H1 (cell line): ENCODE measurements around the gene KIAA1328. TPM values are rescaled to one million over a fixed set of nuclear protein-coding genes. Genes with fewer than 3 reads are reported as not detected.

Experiments
- CTCF ChIA-PET: fragments of 300-600 bp; sonication (Branson Sonifier 250); formaldehyde crosslinking; loops from one replicate; lab custom pipeline; 2021; ENCODE audit not compliant: partially characterized antibody; lab: Charles Lee
- POLR2A ChIA-PET: fragments of 300-600 bp; sonication (Branson Sonifier 250); formaldehyde crosslinking; loops from one replicate; lab custom pipeline; 2021; ENCODE audit warnings: inconsistent platforms; ENCODE audit not compliant: partially characterized antibody; lab: Charles Lee
- DNase-seq, 2 experiments: peaks; one replicate each; pipeline versions ENCODE4 v3.0.0 to v3.0.0-alpha.2; 2010 to 2022; ENCODE audit warnings: low spot score in 2 of 2, low read depth in 1 of 2, mixed read lengths in 1 of 2
- FAIRE-seq: peaks from 2 replicates; lab custom pipeline; 2011; peaks lifted over from hg19 to GRCh38; lab: Jason Lieb, UNC
- H2AFZ ChIP-seq: 2 replicates; pipeline ENCODE4 v1.8.1; 2012; ENCODE audit warnings: low read length, inconsistent platforms
- H2AK5ac ChIP-seq: 2 replicates; pipeline ENCODE4 v1.6.1; 2013; ENCODE audit warnings: low read depth, low read length
- H2BK120ac ChIP-seq: replicated peaks from 2 replicates; pipeline ENCODE3; 2013; ENCODE audit warnings: low read depth, low read length, inconsistent platforms
- H2BK12ac ChIP-seq: 2 replicates; pipeline ENCODE4 v1.6.1; 2013; ENCODE audit warnings: low read depth, low read length
- H2BK15ac ChIP-seq: 2 replicates; pipeline ENCODE4 v1.6.1; 2013; ENCODE audit warnings: low read length
- H2BK20ac ChIP-seq: 2 replicates; pipeline ENCODE4 v1.6.1; 2013; ENCODE audit warnings: low read length
- H2BK5ac ChIP-seq: 2 replicates; pipeline ENCODE4 v1.6.1; 2013; ENCODE audit warnings: low read depth, low read length
- H3K14ac ChIP-seq: 2 replicates; pipeline ENCODE4 v1.6.1; 2013; ENCODE audit warnings: inconsistent platforms; ENCODE audit not compliant: insufficient read length
- H3K18ac ChIP-seq: 2 replicates; pipeline ENCODE4 v1.6.1; 2013; ENCODE audit warnings: low read length; ENCODE audit errors: extremely low read depth
- H3K23ac ChIP-seq: 2 replicates; pipeline ENCODE4 v1.6.1; 2013; ENCODE audit warnings: inconsistent platforms; ENCODE audit not compliant: insufficient read length
- H3K23me2 ChIP-seq: 2 replicates; pipeline ENCODE4 v1.6.1; 2013; ENCODE audit warnings: low read depth, low read length
- H3K27ac ChIP-seq: 2 replicates; pipeline ENCODE4 v1.6.1; 2011; ENCODE audit warnings: low read depth, low read length, inconsistent platforms
- H3K27me3 ChIP-seq, 4 experiments: replicated peaks in 1 of 4; 1 replicate in 1 of 4; 2 replicates in 3 of 4; pipeline versions ENCODE4 v1.6.1 to v1.8.1; 2011 to 2013; ENCODE audit warnings: low read length in 3 of 4, mild to moderate bottlenecking in 3 of 4, inconsistent platforms in 2 of 4, mixed read lengths in 2 of 4, moderate library complexity in 1 of 4; ENCODE audit not compliant: control insufficient read depth in 3 of 4, insufficient read depth in 3 of 4; ENCODE audit errors: extremely low read depth in 1 of 4
- H3K36me3 ChIP-seq, 4 experiments: 2 replicates each; pipeline versions ENCODE4 v1.6.1 to v1.8.1; 2011 to 2013; ENCODE audit warnings: mild to moderate bottlenecking in 4 of 4, low read length in 3 of 4, moderate library complexity in 2 of 4, control low read depth in 1 of 4, inconsistent platforms in 1 of 4; ENCODE audit not compliant: insufficient read depth in 4 of 4, control insufficient read depth in 2 of 4
- H3K4ac ChIP-seq: replicated peaks from 2 replicates; pipeline ENCODE3; 2013; ENCODE audit warnings: low read length, low read depth, mixed read lengths, inconsistent platforms; ENCODE audit not compliant: insufficient read length
- H3K4me1 ChIP-seq, 4 experiments: replicated peaks in 1 of 4; 1 replicate in 1 of 4; 2 replicates in 3 of 4; pipeline versions ENCODE4 v1.6.1 to v1.8.1; 2011 to 2013; ENCODE audit warnings: low read length in 3 of 4, inconsistent platforms in 2 of 4, mixed read lengths in 1 of 4; ENCODE audit not compliant: insufficient read depth in 4 of 4, control insufficient read depth in 3 of 4
- H3K4me2 ChIP-seq, 2 experiments: 2 replicates each; pipeline versions ENCODE4 v1.6.1 to v1.8.1; 2011 to 2013; ENCODE audit warnings: low read depth in 2 of 2, low read length in 2 of 2, control low read depth in 1 of 2, inconsistent platforms in 1 of 2, mild to moderate bottlenecking in 1 of 2; ENCODE audit not compliant: insufficient read depth in 1 of 2
- H3K4me3 ChIP-seq, 4 experiments: fragments of 200-600, 300-600 bp in 1 of 4; sonication (generic), shearing (Covaris generic), sonication (Bioruptor Twin) in 1 of 4; 2 replicates each; pipeline versions ENCODE4 v1.5.1 to v1.8.1; 2011 to 2016; ENCODE audit warnings: low read length in 4 of 4, low read depth in 3 of 4, control low read depth in 2 of 4, inconsistent platforms in 2 of 4, mild to moderate bottlenecking in 2 of 4, mixed read lengths in 1 of 4, moderate library complexity in 1 of 4; ENCODE audit not compliant: insufficient read depth in 2 of 4; ENCODE audit errors: extremely low read depth in 1 of 4
- H3K56ac ChIP-seq: replicated peaks from 2 replicates; pipeline ENCODE3; 2013; ENCODE audit warnings: low read depth, mild to moderate bottlenecking, mixed read lengths, low read length, inconsistent platforms; ENCODE audit not compliant: insufficient read length
- H3K79me1 ChIP-seq: 2 replicates; pipeline ENCODE4 v1.6.1; 2013; ENCODE audit warnings: low read depth, low read length, control low read depth
- H3K79me2 ChIP-seq, 2 experiments: 2 replicates each; pipeline versions ENCODE4 v1.6.1 to v1.8.1; 2012 to 2013; ENCODE audit warnings: low read length in 2 of 2, mild to moderate bottlenecking in 2 of 2, inconsistent platforms in 1 of 2; ENCODE audit not compliant: insufficient read depth in 2 of 2, control insufficient read depth in 1 of 2
- H3K9ac ChIP-seq, 4 experiments: replicated peaks in 1 of 4; 1 replicate in 1 of 4; 2 replicates in 3 of 4; pipeline versions ENCODE4 v1.6.1 to v1.8.1; 2011 to 2013; ENCODE audit warnings: low read depth in 3 of 4, low read length in 3 of 4, control low read depth in 2 of 4, mild to moderate bottlenecking in 2 of 4, moderate library complexity in 2 of 4, inconsistent platforms in 1 of 4; ENCODE audit errors: extremely low read depth in 1 of 4
- H3K9me3 ChIP-seq, 2 experiments: 2 replicates each; pipeline versions ENCODE4 v1.6.1 to v1.8.1; 2012 to 2013; ENCODE audit warnings: mild to moderate bottlenecking in 2 of 2, moderate library complexity in 2 of 2, control low read depth in 1 of 2, inconsistent platforms in 1 of 2, low read depth in 1 of 2, low read length in 1 of 2, mixed read lengths in 1 of 2; ENCODE audit not compliant: insufficient read depth in 2 of 2
- H4K20me1 ChIP-seq, 2 experiments: replicated peaks in 1 of 2; 2 replicates each; pipeline versions ENCODE3 to v1.8.1; 2011 to 2013; ENCODE audit warnings: inconsistent platforms in 2 of 2, low read length in 2 of 2, mild to moderate bottlenecking in 1 of 2; ENCODE audit not compliant: insufficient read depth in 2 of 2, control insufficient read depth in 1 of 2
- H4K5ac ChIP-seq: 2 replicates; pipeline ENCODE4 v1.6.1; 2013; ENCODE audit warnings: low read length, low read depth, mixed read lengths, inconsistent platforms; ENCODE audit not compliant: insufficient read length
- H4K8ac ChIP-seq: 2 replicates; pipeline ENCODE4 v1.8.0; 2013; ENCODE audit warnings: mild to moderate bottlenecking, moderate library complexity, low read length, inconsistent platforms; ENCODE audit not compliant: insufficient read depth; ENCODE audit errors: extremely low read depth
- H4K91ac ChIP-seq: replicated peaks from 2 replicates; pipeline ENCODE3; 2013; ENCODE audit warnings: low read length, mixed read lengths, inconsistent platforms; ENCODE audit not compliant: insufficient read length
- BRCA1 ChIP-seq: IDR thresholded peaks from 2 replicates; pipeline ENCODE4 v1.6.1; 2012; ENCODE audit warnings: low read depth, low read length, improper control_type of control experiment
- CHD1 ChIP-seq: IDR thresholded peaks from 2 replicates; pipeline ENCODE4 v1.6.1; 2012; ENCODE audit warnings: low read depth, low read length, improper control_type of control experiment
- CREB1 ChIP-seq: IDR thresholded peaks from 2 replicates; pipeline ENCODE4 v1.6.1; 2012; ENCODE audit warnings: inconsistent platforms
- HDAC2 ChIP-seq, 2 experiments: fragments of 300-600 bp in 1 of 2; sonication (generic) in 1 of 2; IDR thresholded peaks; 2 replicates each; pipeline ENCODE4 v1.6.1; 2011 to 2012; ENCODE audit warnings: low read depth in 2 of 2, low read length in 2 of 2, mild to moderate bottlenecking in 2 of 2, moderate library complexity in 2 of 2, borderline replicate concordance in 1 of 2, inconsistent platforms in 1 of 2
- JUN ChIP-seq: IDR thresholded peaks from 2 replicates; pipeline ENCODE4 v1.6.1; 2011; ENCODE audit warnings: low read depth, mild to moderate bottlenecking, improper control_type of control experiment, low read length
- RNF2 ChIP-seq: fragments of 200-900, 300-1000 bp; sonication (generic); IDR thresholded peaks from 2 replicates; pipeline ENCODE4 v1.7.1; 2016; ENCODE audit warnings: borderline replicate concordance, low read depth, mild to moderate bottlenecking, antibody characterized with exemption, low read length; ENCODE audit not compliant: poor library complexity, severe bottlenecking; ENCODE audit errors: missing control alignments
- SIRT6 ChIP-seq: IDR thresholded peaks from one replicate; pipeline ENCODE4 v1.7.1; 2012; ENCODE audit warnings: low read length, inconsistent platforms
- SIX5 ChIP-seq: IDR thresholded peaks from 2 replicates; pipeline ENCODE4 v1.6.1; 2011; ENCODE audit warnings: mild to moderate bottlenecking, low read depth, low read length
- SP4 ChIP-seq: IDR thresholded peaks from 2 replicates; pipeline ENCODE4 v1.6.1; 2012; ENCODE audit warnings: low read length, inconsistent platforms
- TEAD4 ChIP-seq: IDR thresholded peaks from 2 replicates; pipeline ENCODE4 v1.6.1; 2012; ENCODE audit warnings: low read depth, low read length, inconsistent platforms, mixed read lengths
- ZNF274 ChIP-seq: IDR thresholded peaks from 2 replicates; pipeline ENCODE4 v1.7.0; 2012; ENCODE audit warnings: low read length, borderline replicate concordance; ENCODE audit errors: extremely low read depth
- WGBS, 2 experiments: shearing (Covaris generic) in 1 of 2; methylation state at CpG; one replicate each; pipeline versions ENCODE4 v1.1.6 to v1.1.7; 2013 to 2015; ENCODE audit warnings: low lambda C conversion rate in 2 of 2, mixed read lengths in 2 of 2, inconsistent platforms in 1 of 2, low coverage in 1 of 2, missing lambda C conversion rate in 1 of 2; ENCODE audit not compliant: insufficient replicate concordance in 2 of 2, insufficient coverage in 1 of 2, insufficient read length in 1 of 2; ENCODE audit errors: extremely low coverage in 1 of 2, missing lambda C conversion rate in 1 of 2; 5-methylcytosine and 5-hydroxymethylcytosine counted together
- polyA plus RNA-seq, 7 experiments: library from polyadenylated mRNA; depleted of rRNA in 3 of 7; stranded (reverse) in 5 of 7; unstranded in 2 of 7; fragments of >200 nt in 5 of 7; fragments of 200-250 nt in 2 of 7; gene quantifications; 1 replicate in 5 of 7; 2 replicates in 1 of 7; 4 replicates in 1 of 7; pipeline versions ENCODE4 v1.2.1 to v1.2.3, GENCODE V29; 2011 to 2013; ENCODE audit warnings: missing spikeins in 2 of 7, mixed read lengths in 2 of 7
- total RNA-seq: library from RNA; stranded (reverse); fragmentation: NEBNext Ultra II Directional; extraction: Animal tissue kit (Norgen Biotek cat#: 25700); gene quantifications from 2 replicates; pipeline ENCODE4 v1.2.1, GENCODE V29; 2021
- TF ChIP-seq, protein P1 (sequence below), 3 experiments: IDR thresholded peaks; 1 replicate in 2 of 3; 2 replicates in 1 of 3; pipeline versions ENCODE4 v1.5.1 to v1.6.1; 2011; ENCODE audit warnings: low read length in 3 of 3, mild to moderate bottlenecking in 3 of 3, inconsistent platforms in 2 of 3, low read depth in 1 of 3, moderate library complexity in 1 of 3; ENCODE audit not compliant: insufficient read depth in 1 of 3; ENCODE audit errors: control extremely low read depth in 1 of 3

Gene KIAA1328
- total and polyA plus RNA-seq, 2 of the 8 experiments (the other 6 are each of a cell fraction or from before 2014, with no cell fraction given) = 2.6 to 5.7 TPM

DNA sequence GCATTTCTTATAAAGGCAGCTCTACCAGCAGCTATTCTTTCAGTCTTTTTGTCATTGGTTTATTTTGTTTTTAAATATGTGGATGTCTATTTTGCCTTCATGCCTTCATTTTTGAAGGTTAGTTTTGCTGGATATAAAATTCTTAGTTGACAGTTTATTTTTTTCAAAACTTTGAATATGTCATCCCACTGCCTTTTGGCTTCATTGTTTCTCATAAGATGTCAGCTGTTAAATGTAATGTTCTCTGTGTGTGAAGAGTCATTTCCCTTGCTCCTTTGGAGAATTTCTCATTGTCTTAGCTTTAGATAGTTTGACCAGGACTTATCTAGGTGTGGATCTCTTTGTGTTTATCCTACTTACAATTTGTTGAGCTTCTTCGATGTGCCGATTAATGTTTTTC, 213.5 kb downstream of the KIAA1328 start:
- Histone ChIP-seq H3K4me1 (no peaks in the 10 kb centered on the region), H3K4me2 (no peak overlapping the region), H3K79me1 (no peaks in the 10 kb centered on the region), H3K27ac (no peak overlapping the region), H4K5ac (no peak overlapping the region), H2BK5ac (no peak overlapping the region), H4K20me1 (no peaks in the 10 kb centered on the region), H3K4ac (no peak overlapping the region), H3K27me3 (no peaks in the 10 kb centered on the region), H3K56ac (no peak overlapping the region), H4K91ac (no peak overlapping the region), H2BK15ac (no peak overlapping the region), H2AFZ (no peak overlapping the region), H2BK20ac (no peak overlapping the region), H2AK5ac (no peak overlapping the region), H3K4me3 (no peak overlapping the region), H3K18ac (no peak overlapping the region), H4K8ac (no peak overlapping the region), H3K9me3 (peaks cover 10 to 22% of the 10 kb centered on the region in 2 experiments), H2BK120ac (no peak overlapping the region), H3K14ac (no peak overlapping the region), H2BK12ac (no peak overlapping the region), H3K9ac (no peak overlapping the region), H3K36me3 (peaks cover 0 to 3% (median 1%) of the 10 kb centered on the region in 4 experiments; a peak in 2 of 8 replicates), H3K79me2 (no peaks in the 10 kb centered on the region), H3K23ac (no peak overlapping the region), H3K23me2 (peaks cover 2% of the 10 kb centered on the region; the same call in 1 of the 2 replicates)
- ChIA-PET CTCF (no interaction called here), POLR2A (no interaction called here)
- no peak for DNase-seq
- WGBS, 2 experiments = 100% methylated on average over 2 of the region's 2 CpGs; no CpG with 5 or more reads in 1 of the 2 experiments
- FAIRE-seq = peak; percentile 7
- TF ChIP-seq SP4 (no peak), SIRT6 (no peak), CHD1 (no peak), TEAD4 (no peak), HDAC2 (IDR thresholded peaks at IDR 0.05; ENCODE audit: borderline replicate concordance in 1 of 2, low read depth in 2 of 2, low read length in 2 of 2) (no peak), BRCA1 (no peak), SIX5 (no peak), JUN (no peak), CREB1 (no peak), ZNF274 (no peak), RNF2 (no peak)
- TF ChIP-seq, protein P1, sequence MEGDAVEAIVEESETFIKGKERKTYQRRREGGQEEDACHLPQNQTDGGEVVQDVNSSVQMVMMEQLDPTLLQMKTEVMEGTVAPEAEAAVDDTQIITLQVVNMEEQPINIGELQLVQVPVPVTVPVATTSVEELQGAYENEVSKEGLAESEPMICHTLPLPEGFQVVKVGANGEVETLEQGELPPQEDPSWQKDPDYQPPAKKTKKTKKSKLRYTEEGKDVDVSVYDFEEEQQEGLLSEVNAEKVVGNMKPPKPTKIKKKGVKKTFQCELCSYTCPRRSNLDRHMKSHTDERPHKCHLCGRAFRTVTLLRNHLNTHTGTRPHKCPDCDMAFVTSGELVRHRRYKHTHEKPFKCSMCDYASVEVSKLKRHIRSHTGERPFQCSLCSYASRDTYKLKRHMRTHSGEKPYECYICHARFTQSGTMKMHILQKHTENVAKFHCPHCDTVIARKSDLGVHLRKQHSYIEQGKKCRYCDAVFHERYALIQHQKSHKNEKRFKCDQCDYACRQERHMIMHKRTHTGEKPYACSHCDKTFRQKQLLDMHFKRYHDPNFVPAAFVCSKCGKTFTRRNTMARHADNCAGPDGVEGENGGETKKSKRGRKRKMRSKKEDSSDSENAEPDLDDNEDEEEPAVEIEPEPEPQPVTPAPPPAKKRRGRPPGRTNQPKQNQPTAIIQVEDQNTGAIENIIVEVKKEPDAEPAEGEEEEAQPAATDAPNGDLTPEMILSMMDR (IDR thresholded peaks at IDR 0.05; ENCODE audit: control extremely low read depth in 1 of 3, insufficient read depth in 1 of 3, low read depth in 1 of 3, low read length in 3 of 3) = no peak
